ENCODE results near the gene MAGEC2. TPM values are rescaled to one million over a fixed set of nuclear protein-coding genes. Genes with fewer than 3 reads are reported as not detected.

The MAGEC2 gene
- total and polyA plus RNA-seq, 8 donors: not detected

- no peaks in the 10 kb centered on the region for H3K4me1 ChIP-seq
- H3K27me3 ChIP-seq: no peaks in the 10 kb centered on the region
- H3K9me3 ChIP-seq: no peaks in the 10 kb centered on the region
- H3K27ac ChIP-seq: no peak overlapping the region
- ATAC-seq (no peak), DNase-seq (no peak)
- no peak overlapping the region for H3K4me3 ChIP-seq
- no peak for TF ChIP-seq CTCF (IDR thresholded peaks at IDR 0.05)
- intact Hi-C loops (cut with DNase I): no loop called here
- no peaks in the 10 kb centered on the region for H3K36me3 ChIP-seq
Observed at GRCh38 chrX:142249721-142250120, 44.6 kb upstream of the MAGEC2 start.

GRCh38 chrX:142244568-142244967, 39.5 kb upstream of the MAGEC2 start:
- Histone ChIP-seq H3K4me1 (no peaks in the 10 kb centered on the region), H3K27me3 (no peaks in the 10 kb centered on the region), H3K4me3 (no peak overlapping the region), H3K36me3 (no peaks in the 10 kb centered on the region), H3K9me3 (no peaks in the 10 kb centered on the region), H3K27ac (no peak overlapping the region)
- intact Hi-C loops (cut with DNase I): no loop called here
- ATAC-seq: no peak
- no peak for TF ChIP-seq CTCF (IDR thresholded peaks at IDR 0.05)
- no peak for DNase-seq

- Histone ChIP-seq H3K4me3 (no peak overlapping the region), H3K36me3 (no peaks in the 10 kb centered on the region), H3K4me1 (no peaks in the 10 kb centered on the region), H3K9me3 (no peaks in the 10 kb centered on the region), H3K27me3 (no peaks in the 10 kb centered on the region), H3K27ac (no peak overlapping the region)
- intact Hi-C loops (cut with DNase I): no loop called here
- ATAC-seq: no peak
- DNase-seq: no peak
- TF ChIP-seq CTCF (IDR thresholded peaks at IDR 0.05): no peak
Observed at GRCh38 chrX:142238536-142238935, 33.4 kb upstream of the MAGEC2 start.

GRCh38 chrX:142233400-142233799, 28.3 kb upstream of the MAGEC2 start:
- Histone ChIP-seq H3K9me3 (no peaks in the 10 kb centered on the region), H3K4me3 (no peak overlapping the region), H3K4me1 (no peaks in the 10 kb centered on the region), H3K27me3 (no peaks in the 10 kb centered on the region), H3K36me3 (no peaks in the 10 kb centered on the region), H3K27ac (no peak overlapping the region)
- TF ChIP-seq CTCF (IDR thresholded peaks at IDR 0.05): no peak
- intact Hi-C loops (cut with DNase I): no loop called here
- DNase-seq: no peak
- no peak for ATAC-seq

GRCh38 chrX:142214081-142214480, 9.0 kb upstream of the MAGEC2 start:
- no peaks in the 10 kb centered on the region for H3K36me3 ChIP-seq
- ATAC-seq: no peak
- H3K4me1 ChIP-seq: no peaks in the 10 kb centered on the region
- no peak for TF ChIP-seq CTCF (IDR thresholded peaks at IDR 0.05)
- no peaks in the 10 kb centered on the region for H3K9me3 ChIP-seq
- no peak for DNase-seq
- intact Hi-C loops (cut with DNase I): no loop called here
- H3K27me3 ChIP-seq: no peaks in the 10 kb centered on the region
- H3K27ac ChIP-seq: no peak overlapping the region
- no peak overlapping the region for H3K4me3 ChIP-seq

Measured in left lung (tissue), 10 donors.